Common myeloid progenitor, CD34-positive (primary cell): ENCODE measurements around the gene TTYH3.

Source experiments
- CTCF ChIA-PET: fragments of 350-600 bp; sonication (Branson Sonifier 250); formaldehyde crosslinking; loops from one replicate; lab custom pipeline; 2021; ENCODE audit warnings: antibody characterized with exemption; lab: Charles Lee
- POLR2A ChIA-PET: fragments of 350-600 bp; sonication (Branson Sonifier 250); formaldehyde crosslinking; loops from one replicate; lab custom pipeline; 2021; ENCODE audit warnings: antibody characterized with exemption; lab: Charles Lee
- DNase-seq, 3 donors: peaks; one replicate each; pipeline versions ENCODE4 v3.0.0 to v3.0.0-alpha.2; 2013
- H3K27ac ChIP-seq, 2 experiments: 1 replicate in 1 of 2; 2 replicates in 1 of 2; pipeline ENCODE4 v1.7.0; 2013; ENCODE audit warnings: inconsistent platforms in 2 of 2, low read length in 2 of 2, mild to moderate bottlenecking in 2 of 2, low read depth in 1 of 2, moderate library complexity in 1 of 2; ENCODE audit not compliant: severe bottlenecking in 2 of 2, insufficient read depth in 1 of 2, poor library complexity in 1 of 2
- H3K27me3 ChIP-seq, 5 experiments: replicated peaks in 2 of 5; 1 replicate in 3 of 5; 2 replicates in 2 of 5; pipeline versions ENCODE4 v1.6.1 to v1.7.0; 2013; ENCODE audit warnings: low read length in 4 of 5, mild to moderate bottlenecking in 2 of 5, moderate library complexity in 2 of 5, inconsistent platforms in 1 of 5; ENCODE audit not compliant: insufficient read depth in 5 of 5, control insufficient read depth in 4 of 5
- H3K36me3 ChIP-seq, 4 experiments: 1 replicate in 2 of 4; 2 replicates in 2 of 4; pipeline versions ENCODE4 v1.6.1 to v1.7.0; 2013; ENCODE audit warnings: low read length in 3 of 4, control low read depth in 1 of 4, mild to moderate bottlenecking in 1 of 4; ENCODE audit not compliant: control insufficient read depth in 4 of 4, insufficient read depth in 4 of 4
- H3K4me1 ChIP-seq, 4 experiments: 1 replicate in 3 of 4; 2 replicates in 1 of 4; pipeline versions ENCODE4 v1.6.1 to v1.7.1; 2013; ENCODE audit warnings: low read length in 3 of 4, mild to moderate bottlenecking in 3 of 4, control low read depth in 1 of 4, inconsistent platforms in 1 of 4, moderate library complexity in 1 of 4; ENCODE audit not compliant: control insufficient read depth in 4 of 4, insufficient read depth in 4 of 4; ENCODE audit errors: control extremely low read depth in 1 of 4
- H3K4me3 ChIP-seq, 7 experiments: 1 replicate in 4 of 7; 2 replicates in 3 of 7; pipeline versions ENCODE4 v1.5.1 to v1.7.0; 2013; ENCODE audit warnings: mild to moderate bottlenecking in 7 of 7, low read length in 6 of 7, moderate library complexity in 6 of 7, inconsistent platforms in 2 of 7, low read depth in 2 of 7, control low read depth in 1 of 7; ENCODE audit not compliant: insufficient read depth in 4 of 7, control insufficient read depth in 1 of 7; ENCODE audit errors: extremely low read depth in 1 of 7
- H3K9me3 ChIP-seq, 5 experiments: 1 replicate in 4 of 5; 2 replicates in 1 of 5; pipeline versions ENCODE4 v1.6.1 to v1.7.1; 2013; ENCODE audit warnings: low read length in 4 of 5, mild to moderate bottlenecking in 2 of 5, inconsistent platforms in 1 of 5, low read depth in 1 of 5, moderate library complexity in 1 of 5; ENCODE audit not compliant: control insufficient read depth in 4 of 5, insufficient read depth in 2 of 5; ENCODE audit errors: control extremely low read depth in 1 of 5
- WGBS: methylation state at CpG from one replicate; pipeline ENCODE4 v1.1.5; 2013; ENCODE audit not compliant: insufficient coverage; 5-methylcytosine and 5-hydroxymethylcytosine counted together

Gene TTYH3

GRCh38 chr7:2665359-2665791, 33.6 kb downstream of the TTYH3 start:
- ChIA-PET POLR2A (no interaction called here), CTCF (interaction anchor here (1.0 to 12.3 kb wide), 3 partner anchors 10 to 47 kb away, joined by 3 to 307 read pairs (median 10); no protein-coding TSS in a partner anchor)
- Histone ChIP-seq H3K4me1 (no peaks in the 10 kb centered on the region), H3K27ac (no peak overlapping the region), H3K36me3 (peaks cover 0 to 23% (median 16%) of the 10 kb centered on the region in 4 experiments), H3K27me3 (no peaks in the 10 kb centered on the region), H3K4me3 (no peak overlapping the region), H3K9me3 (no peaks in the 10 kb centered on the region)
- 77% methylated on average over 32 of the region's 33 CpGs for WGBS
- no peak for DNase-seq

DNA sequence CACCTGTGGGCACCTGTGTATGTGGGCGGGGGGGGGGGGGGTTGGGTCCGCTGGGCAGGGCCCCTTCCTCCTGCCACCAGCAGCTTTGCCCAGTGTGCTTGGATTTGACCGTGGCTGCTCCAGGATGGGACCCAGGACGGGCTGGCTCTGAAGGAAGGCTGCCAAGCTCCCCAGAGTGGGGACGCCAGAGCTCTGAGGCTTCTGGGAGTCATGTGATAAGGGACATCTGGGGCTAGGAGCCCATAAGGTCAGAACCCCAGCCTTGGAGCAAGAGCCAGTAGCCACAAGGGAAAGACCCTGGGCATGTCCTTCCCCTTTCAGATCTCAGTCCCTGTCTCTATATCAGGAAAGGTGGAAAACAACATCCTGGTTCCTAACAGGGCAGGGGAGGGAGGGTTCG, 34.4 kb downstream of the TTYH3 start:
- H3K4me3 ChIP-seq = no peak overlapping the region
- peaks cover 0 to 5% (median 2%) of the 10 kb centered on the region in 4 experiments for H3K4me1 ChIP-seq
- no peak overlapping the region for H3K27ac ChIP-seq
- no peaks in the 10 kb centered on the region for H3K27me3 ChIP-seq
- H3K36me3 ChIP-seq = peaks cover 0 to 16% (median 13%) of the 10 kb centered on the region in 4 experiments
- no peak for DNase-seq
- no peaks in the 10 kb centered on the region for H3K9me3 ChIP-seq
- ChIA-PET POLR2A (interaction anchor here (0.6 kb wide), 1 partner anchor 97 kb away, joined by 3 read pairs; no protein-coding TSS in a partner anchor), CTCF (interaction anchor here (1.0 to 12.3 kb wide), 5 partner anchors 9 to 99 kb away, joined by 3 to 307 read pairs (median 8); no protein-coding TSS in a partner anchor)
- WGBS = 87% methylated on average over 4 of the region's 6 CpGs

- no peak overlapping the region for H3K27ac ChIP-seq
- DNase-seq = no peak
- H3K4me3 ChIP-seq = no peak overlapping the region
- ChIA-PET POLR2A (interaction anchor here (0.6 kb wide), 1 partner anchor 98 kb away, joined by 3 read pairs; no protein-coding TSS in a partner anchor), CTCF (interaction anchor here (1.4 to 12.3 kb wide), 4 partner anchors 14 to 100 kb away, joined by 3 to 307 read pairs (median 9); no protein-coding TSS in a partner anchor)
- H3K36me3 ChIP-seq = peaks cover 0 to 11% (median 10%) of the 10 kb centered on the region in 4 experiments
- H3K27me3 ChIP-seq = no peaks in the 10 kb centered on the region
- peaks cover 0 to 6% (median 4%) of the 10 kb centered on the region in 4 experiments for H3K4me1 ChIP-seq
- 93% methylated on average over 17 of the region's 18 CpGs for WGBS
- H3K9me3 ChIP-seq = no peaks in the 10 kb centered on the region
Observed at GRCh38 chr7:2666588-2667250, 34.9 kb downstream of the TTYH3 start.

- DNase-seq = peak in 1 of 3 donors; percentile 41
- Histone ChIP-seq H3K36me3 (peaks cover 0 to 4% (median 3%) of the 10 kb centered on the region in 4 experiments), H3K4me1 (peaks cover 0 to 6% (median 4%) of the 10 kb centered on the region in 4 experiments), H3K9me3 (no peaks in the 10 kb centered on the region), H3K27ac (no peak overlapping the region), H3K27me3 (no peaks in the 10 kb centered on the region), H3K4me3 (no peak overlapping the region)
- ChIA-PET POLR2A (no interaction called here), CTCF (interaction anchor here (0.9 to 12.3 kb wide), 6 partner anchors 11 to 100 kb away, joined by 3 to 307 read pairs (median 6); no protein-coding TSS in a partner anchor)
- 77% methylated on average over 4 of the region's 7 CpGs for WGBS
Observed at GRCh38 chr7:2667843-2668242, 36.1 kb downstream of the TTYH3 start.

DNA sequence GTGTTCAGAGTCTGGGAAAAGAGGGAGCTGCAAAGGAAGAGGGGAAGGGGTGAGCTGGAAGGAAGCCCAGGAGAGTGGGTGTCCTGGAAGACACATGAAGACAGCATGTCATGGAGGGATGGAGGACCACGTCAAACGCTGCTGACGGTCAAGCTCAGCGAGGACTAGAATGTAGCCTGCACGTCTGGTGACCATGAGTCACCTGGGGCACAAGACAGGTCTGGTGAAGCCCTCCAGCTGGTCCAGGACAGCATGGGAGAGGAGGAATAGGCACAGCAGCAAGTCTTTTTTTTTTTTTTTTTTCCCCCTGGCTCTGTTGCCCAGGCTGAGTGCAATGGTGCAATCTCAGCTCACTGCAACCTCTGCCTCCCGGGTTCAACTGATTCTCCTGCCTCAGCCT, 36.6 kb downstream of the TTYH3 start:
- Histone ChIP-seq H3K36me3 (peaks cover 0 to 2% (median 0%) of the 10 kb centered on the region in 4 experiments), H3K9me3 (no peaks in the 10 kb centered on the region), H3K27me3 (no peaks in the 10 kb centered on the region), H3K4me3 (no peak overlapping the region), H3K4me1 (peaks cover 0 to 6% (median 4%) of the 10 kb centered on the region in 4 experiments), H3K27ac (no peak overlapping the region)
- ChIA-PET CTCF (interaction anchor here (0.8 to 12.3 kb wide), 9 partner anchors 12 to 100 kb away, joined by 3 to 307 read pairs (median 4); no protein-coding TSS in a partner anchor), POLR2A (no interaction called here)
- WGBS = 95% methylated on average over 6 of the region's 6 CpGs
- DNase-seq = no peak

- WGBS = 94% methylated on average over 12 of the region's 13 CpGs
- H3K4me3 ChIP-seq = no peak overlapping the region
- POLR2A ChIA-PET = interaction anchor here (0.5 kb wide), 1 partner anchor 113 kb away, joined by 7 read pairs; no protein-coding TSS in a partner anchor
Observed at GRCh38 chr7:2670171-2670570, 38.4 kb downstream of the TTYH3 start.

More at GRCh38 chr7:2670171-2670570, 38.4 kb downstream of the TTYH3 start:
- no peak for DNase-seq
- CTCF ChIA-PET = interaction anchor here (0.8 to 12.3 kb wide), 17 partner anchors 11 to 130 kb away, joined by 3 to 307 read pairs (median 5); partner anchors contain the start of gene AMZ1
- Histone ChIP-seq H3K27ac (no peak overlapping the region), H3K36me3 (no peaks in the 10 kb centered on the region), H3K27me3 (no peaks in the 10 kb centered on the region), H3K4me1 (peaks cover 0 to 6% (median 4%) of the 10 kb centered on the region in 4 experiments), H3K9me3 (peaks cover 0 to 3% (median 0%) of the 10 kb centered on the region in 5 experiments)
